HepG2 (cell line): ENCODE measurements around the gene CGNL1. TPM values are rescaled to one million over a fixed set of nuclear protein-coding genes. Genes with fewer than 3 reads are reported as not detected.

Experiments
- ATAC-seq: fragments of 200-7000 bp; cut with Tn5 transposase; 3 replicates; pipeline ENCODE4 v1.9.1; 2020; ENCODE audit warnings: mild to moderate bottlenecking, moderate library complexity
- BruUV-seq: library from RNA; stranded (reverse); fragments of 400-500 nt; replicated peaks from 2 replicates; lab custom pipeline; 2021; lab: Mats Ljungman, UMichigan
- CTCF ChIA-PET: fragments of 300-600 bp; formaldehyde crosslinking; extraction: SDS; loops from one replicate; lab custom pipeline; 2021; ENCODE audit warnings: low total read pairs, inconsistent platforms, low intra/inter-chr PET ratio; lab: Yijun Ruan, JAX
- POLR2A ChIA-PET: fragments of 350-600 bp; sonication (Branson Sonifier 250); formaldehyde crosslinking; loops from one replicate; lab custom pipeline; 2020; ENCODE audit warnings: antibody characterized with exemption, inconsistent platforms; lab: Yijun Ruan, JAX
- DNase-seq: peaks from one replicate; pipeline ENCODE4 v3.0.0-alpha.2; 2015; ENCODE audit warnings: low spot score
- FAIRE-seq: peaks from 3 replicates; lab custom pipeline; 2011; peaks lifted over from hg19 to GRCh38; lab: Jason Lieb, UNC
- H2AFZ ChIP-seq: one replicate; pipeline ENCODE4 v1.6.1; 2011; ENCODE audit warnings: low read length, inconsistent platforms
- H3K27ac ChIP-seq: fragments of 300-600 bp; 3 replicates; pipeline ENCODE4 v1.8.0; 2011; ENCODE audit warnings: mixed run types, mild to moderate bottlenecking, mixed read lengths, low read length, inconsistent platforms; ENCODE audit not compliant: insufficient read depth; ENCODE audit errors: extremely low read length
- H3K27me3 ChIP-seq, 2 experiments: fragments of 200-600 bp in 1 of 2; 2 replicates in 1 of 2; 3 replicates in 1 of 2; pipeline versions ENCODE4 v1.6.0 to v1.8.0; 2011; ENCODE audit warnings: low read length in 2 of 2, mild to moderate bottlenecking in 2 of 2, moderate library complexity in 2 of 2, inconsistent platforms in 1 of 2; ENCODE audit not compliant: insufficient read depth in 2 of 2, control insufficient read depth in 1 of 2
- H3K36me3 ChIP-seq, 2 experiments: fragments of 200-600 bp in 1 of 2; replicated peaks in 1 of 2; 2 replicates in 1 of 2; 3 replicates in 1 of 2; pipeline versions ENCODE4 v1.5.1 to v1.8.0; 2011; ENCODE audit warnings: low read length in 2 of 2, inconsistent platforms in 1 of 2; ENCODE audit not compliant: insufficient read depth in 2 of 2, control insufficient read depth in 1 of 2
- H3K4me1 ChIP-seq: 2 replicates; pipeline ENCODE4 v1.5.1; 2012; ENCODE audit warnings: low read length, inconsistent platforms; ENCODE audit not compliant: insufficient read depth
- H3K4me2 ChIP-seq: 2 replicates; pipeline ENCODE4 v1.6.0; 2011; ENCODE audit warnings: low read depth, low read length, inconsistent platforms
- H3K4me3 ChIP-seq, 3 experiments: fragments of 200-600 bp in 1 of 3; sonication (generic), shearing (Covaris generic) in 1 of 3; replicated peaks in 1 of 3; 2 replicates each; pipeline ENCODE4 v1.5.1; 2011 to 2016; ENCODE audit warnings: low read length in 3 of 3, inconsistent platforms in 2 of 3, low read depth in 2 of 3, mild to moderate bottlenecking in 2 of 3, control low read depth in 1 of 3, mixed read lengths in 1 of 3; ENCODE audit not compliant: insufficient read depth in 1 of 3
- H3K79me2 ChIP-seq: one replicate; pipeline ENCODE4 v1.6.1; 2011; ENCODE audit warnings: low read length, inconsistent platforms; ENCODE audit not compliant: insufficient read depth
- H3K9ac ChIP-seq: 2 replicates; pipeline ENCODE4 v1.6.0; 2011; ENCODE audit warnings: mild to moderate bottlenecking, low read depth, low read length, inconsistent platforms; ENCODE audit not compliant: insufficient read depth
- H3K9me3 ChIP-seq: 2 replicates; pipeline ENCODE4 v1.5.1; 2012; ENCODE audit warnings: mild to moderate bottlenecking, low read length
- H4K20me1 ChIP-seq: 2 replicates; pipeline ENCODE4 v1.6.0; 2011; ENCODE audit warnings: inconsistent platforms, mild to moderate bottlenecking, low read length, moderate library complexity; ENCODE audit not compliant: insufficient read depth
- EEA1 ChIP-seq: sonication (generic); formaldehyde crosslinking; IDR thresholded peaks from 2 replicates; pipeline ENCODE4 v1.5.1; 2020; ENCODE audit warnings: mild to moderate bottlenecking, missing genetic modification reagents, borderline replicate concordance
- MAFK ChIP-seq, 2 experiments: IDR thresholded peaks in 1 of 2; conservative IDR thresholded peaks in 1 of 2; 2 replicates each; pipeline ENCODE4 v1.6.1; 2011; ENCODE audit warnings: improper control_type of control experiment in 2 of 2, low read length in 2 of 2
- REST ChIP-seq, 2 experiments: IDR thresholded peaks; 2 replicates each; pipeline ENCODE4 v1.6.1; 2011 to 2012; ENCODE audit warnings: low read length in 2 of 2, borderline replicate concordance in 1 of 2, low read depth in 1 of 2, mild to moderate bottlenecking in 1 of 2, moderate library complexity in 1 of 2
- ZNF577 ChIP-seq: sonication (generic); formaldehyde crosslinking; IDR thresholded peaks from 2 replicates; pipeline ENCODE4 v1.4.0; 2020; ENCODE audit warnings: mild to moderate bottlenecking, low read depth, missing genetic modification reagents, borderline replicate concordance
- whole genome bisulfite sequencing: methylation state at CpG from one replicate; pipeline ENCODE4 v1.1.6; 2017; ENCODE audit warnings: low lambda C conversion rate; 5-methylcytosine and 5-hydroxymethylcytosine counted together
- in situ Hi-C: cut with HindIII; loops from 2 replicates; pipeline ENCODE4 v1.10.0; 2017; ENCODE audit warnings: low pct_unique_long_range_greater_than_20kb; ENCODE audit not compliant: extremely low pct_ligation_motif_present
- intact Hi-C: fragments of 100-400 bp; cut with micrococcal nuclease; formaldehyde crosslinking; loops from one replicate; pipeline ENCODE4 v1.10.0; 2022; ENCODE audit not compliant: unreplicated experiment
- polyA plus RNA-seq, 8 experiments: library from polyadenylated mRNA; depleted of rRNA in 3 of 8; stranded (reverse) in 7 of 8; unstranded in 1 of 8; fragments of >200 nt; fragmentation: Illumina TruSeq in 4 of 8; extraction: Trizol in 4 of 8; gene quantifications; 2 replicates each; pipeline versions ENCODE4 v1.2.1 to v1.2.3, GENCODE V29; 2011 to 2016; ENCODE audit warnings: low read depth in 4 of 8, missing spikeins in 1 of 8, mixed read lengths in 1 of 8; ENCODE audit not compliant: insufficient read depth in 1 of 8
- total RNA-seq, 5 experiments: library from RNA; depleted of rRNA; stranded (reverse); fragments of >200 nt; fragmentation: Illumina TruSeq; extraction: Trizol; gene quantifications; 2 replicates each; pipeline ENCODE4 v1.2.3, GENCODE V29; 2016; ENCODE audit warnings: low read depth in 1 of 5

CGNL1 gene
- total and polyA plus RNA-seq, 2 of the 13 experiments (the other 11 are each of a cell fraction or from before 2014, with no cell fraction given), result 5.6 to 15.6 TPM

GRCh38 chr15:57534281-57534680 is 158.0 kb downstream of the CGNL1 start:
- Histone ChIP-seq H3K36me3 (peaks cover 4 to 25% of the 10 kb centered on the region in 2 experiments; a peak in 3 of 5 replicates), H4K20me1 (no peaks in the 10 kb centered on the region), H3K27ac (no peak overlapping the region), H3K4me2 (no peak overlapping the region), H2AFZ (no peak overlapping the region), H3K79me2 (no peaks in the 10 kb centered on the region), H3K9ac (no peak overlapping the region), H3K9me3 (no peaks in the 10 kb centered on the region), H3K27me3 (no peaks in the 10 kb centered on the region), H3K4me1 (no peaks in the 10 kb centered on the region), H3K4me3 (no peak overlapping the region)
- WGBS, result 72% methylated on average over 6 of the region's 6 CpGs
- no peak for FAIRE-seq
- in situ Hi-C loops (loop anchor here (25.0 kb wide), 3 partner anchors 372 to 1047 kb away; no protein-coding TSS in a partner anchor), intact Hi-C loops (no loop called here)
- no peak for DNase-seq
- CTCF ChIA-PET, result no interaction called here
- ATAC-seq, result no peak
- POLR2A ChIA-PET, result no interaction called here
- TF ChIP-seq MAFK (conservative IDR thresholded peaks at IDR 0.05 in 1 of 2, IDR thresholded peaks at IDR 0.05 in 1 of 2; ENCODE audit: low read length in 2 of 2) (no peak), REST (IDR thresholded peaks at IDR 0.05; ENCODE audit: borderline replicate concordance in 1 of 2, low read depth in 1 of 2, low read length in 2 of 2) (no peak), ZNF577 (CRISPR knock-in tag) (no peak), EEA1 (CRISPR knock-in tag) (no peak)
- no TSS peak for BruUV-seq
